ENCODE data around the gene CYBB. TPM values are rescaled to one million over a fixed set of nuclear protein-coding genes. Genes with fewer than 3 reads are reported as not detected.

CYBB gene
- total and polyA plus RNA-seq, 2 experiments from 2014 or later = 2.5 TPM; not detected in 1

DNA sequence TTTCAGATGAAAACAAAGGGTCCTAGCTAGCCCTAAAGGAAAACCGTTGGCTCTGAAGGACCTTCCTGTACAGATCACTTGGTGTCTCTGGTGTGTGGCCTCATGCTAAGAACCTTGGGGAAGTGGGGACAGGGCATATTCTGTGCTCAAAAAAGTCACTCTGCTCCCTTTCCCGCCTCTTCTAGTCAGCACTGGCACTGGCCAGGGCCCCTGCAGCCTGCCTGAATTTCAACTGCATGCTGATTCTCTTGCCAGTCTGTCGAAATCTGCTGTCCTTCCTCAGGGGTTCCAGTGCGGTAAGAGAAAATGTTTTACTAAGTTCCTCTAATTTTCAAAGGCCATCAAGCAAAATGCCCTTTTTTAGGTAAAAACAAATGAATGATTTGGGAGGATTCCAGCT lies 3.4 kb downstream of the CYBB start:
- H3K4me2 ChIP-seq = no peak overlapping the region
- H3K79me2 ChIP-seq = no peaks in the 10 kb centered on the region
- H3K27ac ChIP-seq = no peak overlapping the region
- H4K20me1 ChIP-seq (ENCODE audit: insufficient read depth, poor library complexity, severe bottlenecking) = no peaks in the 10 kb centered on the region
- H2AFZ ChIP-seq = no peak overlapping the region
- no peaks in the 10 kb centered on the region for H3K36me3 ChIP-seq (replicated peaks; ENCODE audit: insufficient read depth, low read depth)
- no peaks in the 10 kb centered on the region for H3K4me1 ChIP-seq (ENCODE audit: insufficient read depth)
- no peak for TF ChIP-seq EZH2phosphoT487 (IDR thresholded peaks at IDR 0.05; ENCODE audit: low read depth, severe bottlenecking, unreplicated experiment)
- TF ChIP-seq EZH2 (IDR thresholded peaks at IDR 0.05; ENCODE audit: borderline replicate concordance) = no peak
- TF ChIP-seq, protein P1, sequence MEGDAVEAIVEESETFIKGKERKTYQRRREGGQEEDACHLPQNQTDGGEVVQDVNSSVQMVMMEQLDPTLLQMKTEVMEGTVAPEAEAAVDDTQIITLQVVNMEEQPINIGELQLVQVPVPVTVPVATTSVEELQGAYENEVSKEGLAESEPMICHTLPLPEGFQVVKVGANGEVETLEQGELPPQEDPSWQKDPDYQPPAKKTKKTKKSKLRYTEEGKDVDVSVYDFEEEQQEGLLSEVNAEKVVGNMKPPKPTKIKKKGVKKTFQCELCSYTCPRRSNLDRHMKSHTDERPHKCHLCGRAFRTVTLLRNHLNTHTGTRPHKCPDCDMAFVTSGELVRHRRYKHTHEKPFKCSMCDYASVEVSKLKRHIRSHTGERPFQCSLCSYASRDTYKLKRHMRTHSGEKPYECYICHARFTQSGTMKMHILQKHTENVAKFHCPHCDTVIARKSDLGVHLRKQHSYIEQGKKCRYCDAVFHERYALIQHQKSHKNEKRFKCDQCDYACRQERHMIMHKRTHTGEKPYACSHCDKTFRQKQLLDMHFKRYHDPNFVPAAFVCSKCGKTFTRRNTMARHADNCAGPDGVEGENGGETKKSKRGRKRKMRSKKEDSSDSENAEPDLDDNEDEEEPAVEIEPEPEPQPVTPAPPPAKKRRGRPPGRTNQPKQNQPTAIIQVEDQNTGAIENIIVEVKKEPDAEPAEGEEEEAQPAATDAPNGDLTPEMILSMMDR (IDR thresholded peaks at IDR 0.05; ENCODE audit: poor library complexity) = no peak
- H3K27me3 ChIP-seq = no peaks in the 10 kb centered on the region
- no peak overlapping the region for H3K4me3 ChIP-seq
- H3K9me3 ChIP-seq (ENCODE audit: low read depth) = no peaks in the 10 kb centered on the region
- no peaks in the 10 kb centered on the region for H3K9me2 ChIP-seq (replicated peaks; ENCODE audit: insufficient read depth)
- WGBS (ENCODE audit: low lambda C conversion rate, missing lambda C conversion rate) = 61% methylated on average over 4 of the region's 4 CpGs
- DNase-seq (ENCODE audit: low spot score) = no peak

DNA sequence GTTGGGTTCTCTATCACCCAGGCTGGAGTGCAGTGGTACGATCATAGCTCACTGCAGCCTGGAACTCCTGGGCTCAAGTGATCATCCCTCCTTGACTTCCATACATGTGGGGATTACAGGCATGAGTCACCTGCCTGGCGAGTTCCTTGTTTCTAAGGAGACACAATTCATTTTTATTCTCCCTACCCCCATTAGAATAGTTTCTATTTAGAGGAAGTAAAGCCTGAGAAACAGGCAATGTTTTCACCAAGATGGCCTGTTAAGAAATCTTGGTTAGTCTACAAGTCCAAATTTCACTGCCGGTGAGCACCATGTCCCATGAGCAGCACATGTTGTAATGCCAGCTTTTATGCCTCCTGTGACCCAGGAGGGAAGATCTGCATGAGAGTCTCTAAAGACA lies 5.7 kb downstream of the CYBB start:
- 73% methylated on average over 3 of the region's 3 CpGs for WGBS (ENCODE audit: low lambda C conversion rate, missing lambda C conversion rate)
- Histone ChIP-seq H2AFZ (no peak overlapping the region), H3K27me3 (no peaks in the 10 kb centered on the region), H3K4me3 (no peak overlapping the region), H3K4me1 (ENCODE audit: insufficient read depth) (no peaks in the 10 kb centered on the region), H3K9me3 (ENCODE audit: low read depth) (no peaks in the 10 kb centered on the region), H3K79me2 (no peaks in the 10 kb centered on the region), H4K20me1 (ENCODE audit: insufficient read depth, poor library complexity, severe bottlenecking) (no peaks in the 10 kb centered on the region), H3K27ac (no peak overlapping the region), H3K36me3 (replicated peaks; ENCODE audit: insufficient read depth, low read depth) (no peaks in the 10 kb centered on the region), H3K4me2 (no peak overlapping the region), H3K9me2 (replicated peaks; ENCODE audit: insufficient read depth) (no peaks in the 10 kb centered on the region)
- no peak for DNase-seq (ENCODE audit: low spot score)
- TF ChIP-seq, protein P1 (IDR thresholded peaks at IDR 0.05; ENCODE audit: poor library complexity) = no peak
- TF ChIP-seq EZH2 (IDR thresholded peaks at IDR 0.05; ENCODE audit: borderline replicate concordance) = no peak
- TF ChIP-seq EZH2phosphoT487 (IDR thresholded peaks at IDR 0.05; ENCODE audit: low read depth, severe bottlenecking, unreplicated experiment) = no peak

DNA sequence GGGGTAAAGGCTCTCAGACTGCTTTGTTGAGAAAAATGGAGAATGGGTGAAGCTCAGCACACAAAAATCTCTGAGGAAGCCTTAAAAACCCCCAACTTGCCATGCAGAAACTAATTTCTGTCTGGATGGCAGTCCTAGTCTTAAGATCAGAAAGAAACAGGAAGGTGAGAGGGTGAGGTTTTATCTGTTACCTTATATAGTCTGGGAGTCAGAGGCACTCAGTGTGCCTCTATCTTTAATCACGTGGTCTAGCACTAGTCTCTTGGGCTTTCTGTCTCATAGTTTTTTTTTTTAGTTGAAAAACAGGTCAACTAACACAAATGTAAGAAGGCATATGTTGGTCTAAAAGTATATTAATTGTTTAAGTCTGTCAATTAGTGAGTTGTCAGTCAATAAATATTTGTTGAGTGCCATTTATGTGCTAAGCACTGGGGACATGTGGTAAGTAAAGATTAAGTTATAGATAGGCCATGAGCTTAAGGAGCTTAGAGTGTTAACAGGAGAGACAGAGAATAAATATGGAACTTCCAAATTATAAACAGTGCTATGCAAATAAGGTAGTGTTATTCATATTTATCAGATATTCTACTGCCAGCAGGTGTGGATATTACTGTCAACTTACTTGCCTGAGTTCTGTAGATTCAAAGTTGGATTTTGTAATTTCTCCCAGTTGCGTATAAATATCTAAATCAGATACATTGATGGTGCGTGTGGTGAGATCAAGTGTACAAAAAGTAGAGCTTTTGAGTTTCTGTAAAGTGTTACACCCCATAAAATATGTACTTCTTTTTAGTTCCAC lies 7.0 kb downstream of the CYBB start:
- Histone ChIP-seq H3K36me3 (replicated peaks; ENCODE audit: insufficient read depth, low read depth) (no peaks in the 10 kb centered on the region), H3K79me2 (no peaks in the 10 kb centered on the region), H2AFZ (no peak overlapping the region), H3K27ac (no peak overlapping the region), H3K4me1 (ENCODE audit: insufficient read depth) (no peaks in the 10 kb centered on the region), H3K9me2 (replicated peaks; ENCODE audit: insufficient read depth) (no peaks in the 10 kb centered on the region), H3K4me2 (no peak overlapping the region), H3K4me3 (no peak overlapping the region), H4K20me1 (ENCODE audit: insufficient read depth, poor library complexity, severe bottlenecking) (no peaks in the 10 kb centered on the region), H3K27me3 (no peaks in the 10 kb centered on the region), H3K9me3 (ENCODE audit: low read depth) (no peaks in the 10 kb centered on the region)
- no peak for DNase-seq (ENCODE audit: low spot score)
- WGBS (ENCODE audit: low lambda C conversion rate, missing lambda C conversion rate) = 63% methylated on average over 3 of the region's 3 CpGs
- TF ChIP-seq EZH2 (IDR thresholded peaks at IDR 0.05; ENCODE audit: borderline replicate concordance) (no peak), EZH2phosphoT487 (IDR thresholded peaks at IDR 0.05; ENCODE audit: low read depth, severe bottlenecking, unreplicated experiment) (no peak)
- TF ChIP-seq, protein P1 (IDR thresholded peaks at IDR 0.05; ENCODE audit: poor library complexity) = no peak

Measured in hepatocyte (in vitro differentiated cells).